Right ventricle myocardium superior (tissue), 1 donor: ENCODE data around the gene PRPF38A. TPM values are rescaled to one million over a fixed set of nuclear protein-coding genes. Genes with fewer than 3 reads are reported as not detected.
A peak's percentile ranks its signal among the peaks of the same experiment; 100 is the strongest.

Experiments
- ATAC-seq: fragments of 200-7000 bp; cut with Tn5 transposase; one replicate; pipeline ENCODE4 v1.9.1; 2020; ENCODE audit warnings: mild to moderate bottlenecking; ENCODE audit not compliant: poor library complexity
- DNase-seq: peaks from one replicate; pipeline ENCODE4 v3.0.0-alpha.2; 2020
- intact Hi-C: fragments of 100-400 bp; cut with DNase I; formaldehyde crosslinking; loops from one replicate; pipeline ENCODE4 v1.11.2; 2022
- total RNA-seq: library from RNA; stranded (reverse); fragmentation: NEBNext Ultra II Directional; extraction: Animal tissue kit (Norgen Biotek cat#: 25700); gene quantifications from one replicate; pipeline ENCODE4 v1.2.1, GENCODE V29; 2021
- donor health status: DM: no; HTN: yes; CAD: no; lungs with severe emphysema.

The PRPF38A gene
- total RNA-seq, 1 donor from 2014 or later: 18.6 TPM

DNA sequence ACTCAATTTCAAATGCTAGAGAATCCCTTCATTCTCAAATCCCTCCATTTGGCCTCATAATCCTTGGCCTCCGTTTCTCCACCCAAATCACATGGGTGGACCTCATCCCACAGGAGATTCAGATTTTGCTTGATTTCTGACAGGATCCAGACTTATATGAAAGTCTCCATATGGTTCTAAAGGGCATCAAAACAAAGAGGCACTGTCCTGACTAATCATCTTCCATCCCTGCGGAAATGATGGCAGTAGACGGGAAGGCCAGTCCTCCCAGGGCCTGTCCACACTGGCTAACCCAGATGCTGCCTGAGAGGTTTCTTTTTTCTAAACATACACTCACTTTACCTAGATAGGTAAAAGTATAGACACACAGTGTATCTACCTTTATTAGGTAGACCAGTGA, 19.0 kb upstream of the PRPF38A start:
- ATAC-seq: no peak
- no peak for DNase-seq
- intact Hi-C loops: no loop called here

GRCh38 chr1:52386458-52386857, 17.9 kb upstream of the PRPF38A start:
- no peak for DNase-seq

GRCh38 chr1:52393174-52393573, 11.2 kb upstream of the PRPF38A start:
- no peak for ATAC-seq

More at GRCh38 chr1:52386458-52386857, 17.9 kb upstream of the PRPF38A start:
- ATAC-seq: no peak
- intact Hi-C loops: no loop called here

DNA sequence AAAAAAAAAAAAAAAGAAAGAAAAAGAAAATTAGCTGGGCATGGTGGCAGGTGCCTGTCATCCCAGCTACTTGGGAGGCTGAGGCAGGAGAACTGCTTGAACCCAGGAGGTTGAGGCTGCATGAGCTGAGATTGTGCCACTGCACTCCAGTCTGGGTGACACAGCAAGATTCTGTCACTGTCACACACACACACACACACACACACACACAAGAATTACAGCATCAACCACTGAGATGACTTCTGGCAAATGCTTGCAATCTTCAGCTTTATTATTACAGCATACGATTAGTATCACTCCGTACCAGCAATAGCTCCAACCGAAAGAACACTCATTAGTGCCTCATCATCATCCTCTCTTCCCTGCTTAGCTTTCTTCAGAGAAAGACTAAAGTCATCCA, 4.8 kb upstream of the PRPF38A start:
- intact Hi-C loops: no loop called here
- ATAC-seq (no peak), DNase-seq (no peak)

More at GRCh38 chr1:52393174-52393573, 11.2 kb upstream of the PRPF38A start:
- intact Hi-C loops: no loop called here
- DNase-seq: no peak

- intact Hi-C loops: no loop called here
- ATAC-seq (no peak), DNase-seq (no peak)
Observed at GRCh38 chr1:52400131-52400530, 4.3 kb upstream of the PRPF38A start.

DNA sequence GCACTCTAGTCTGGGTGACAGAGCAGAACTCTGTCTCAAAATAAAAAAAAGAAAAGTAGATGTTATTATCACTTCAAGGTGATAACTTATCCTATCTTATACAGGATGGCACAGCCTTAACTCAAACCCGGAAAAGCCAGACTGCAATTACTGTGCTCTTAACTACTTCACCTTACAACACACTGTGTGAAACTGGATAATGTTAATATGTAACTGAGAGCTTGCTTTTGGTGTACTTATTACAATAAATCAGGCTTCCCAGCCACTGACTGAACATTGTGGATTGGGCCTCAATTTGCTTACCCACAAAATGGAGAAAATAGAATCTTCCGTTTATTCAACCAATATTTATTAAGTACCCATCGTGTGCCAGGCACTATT, 1.6 kb upstream of the PRPF38A start:
- DNase-seq (no peak), ATAC-seq (no peak)
- intact Hi-C loops: no loop called here

- ATAC-seq (peak; percentile 7), DNase-seq (no peak)
- intact Hi-C loops: no loop called here
Observed at GRCh38 chr1:52403566-52404115, 761 bp upstream of the PRPF38A start.

DNA sequence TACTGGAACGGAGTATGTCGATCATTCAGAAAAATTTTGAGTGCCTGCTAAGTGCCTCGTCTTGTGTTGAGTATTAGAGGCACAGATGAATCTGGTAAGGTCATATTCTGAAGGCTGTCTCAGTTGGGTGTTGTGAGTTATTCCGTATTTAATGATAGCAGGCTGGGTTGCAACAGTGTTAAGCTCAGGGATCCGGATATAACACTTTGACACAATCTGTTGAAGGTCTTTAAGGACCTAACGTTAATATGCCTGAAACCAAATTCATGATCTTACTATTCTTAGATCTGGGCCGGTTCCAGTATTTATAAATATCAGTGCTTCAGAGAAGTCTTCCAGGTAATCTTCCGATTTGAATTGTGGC, 555 bp downstream of the PRPF38A start:
- no peak for ATAC-seq
- intact Hi-C loops: no loop called here

DNA sequence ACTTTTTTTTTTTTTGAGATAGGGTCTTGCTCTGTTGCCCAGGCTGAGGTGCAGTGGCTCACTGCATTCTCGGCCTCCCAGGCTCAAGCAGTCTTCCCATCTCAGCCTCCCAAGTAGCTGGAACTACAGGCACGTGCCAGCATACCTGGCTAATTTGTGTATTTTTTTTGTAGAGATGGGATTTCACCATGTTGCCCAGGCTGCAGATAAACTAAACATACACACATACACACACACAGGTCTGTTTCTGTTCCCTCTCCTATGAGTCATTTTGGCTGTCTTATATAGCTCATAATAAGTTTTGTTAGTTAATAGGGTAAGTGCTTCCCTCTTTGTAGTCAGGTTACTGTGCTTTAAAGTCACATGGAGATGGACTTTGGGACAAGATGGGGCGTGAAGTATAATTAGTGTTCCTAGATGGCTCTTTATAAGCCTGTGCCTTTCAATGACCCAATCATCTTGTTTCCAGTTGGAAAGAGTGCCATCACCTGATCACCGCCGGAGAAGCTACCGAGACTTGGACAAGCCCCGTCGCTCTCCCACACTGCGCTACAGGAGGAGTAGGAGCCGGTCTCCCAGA, 9.1 kb downstream of the PRPF38A start:
- ATAC-seq (no peak), DNase-seq (no peak)
- intact Hi-C loops: no loop called here

More for the DNA sequence above, 555 bp downstream of the PRPF38A start:
- DNase-seq: no peak

GRCh38 chr1:52414942-52415341, 10.5 kb downstream of the PRPF38A start:
- intact Hi-C loops: no loop called here
- no peak for DNase-seq
- no peak for ATAC-seq

DNA sequence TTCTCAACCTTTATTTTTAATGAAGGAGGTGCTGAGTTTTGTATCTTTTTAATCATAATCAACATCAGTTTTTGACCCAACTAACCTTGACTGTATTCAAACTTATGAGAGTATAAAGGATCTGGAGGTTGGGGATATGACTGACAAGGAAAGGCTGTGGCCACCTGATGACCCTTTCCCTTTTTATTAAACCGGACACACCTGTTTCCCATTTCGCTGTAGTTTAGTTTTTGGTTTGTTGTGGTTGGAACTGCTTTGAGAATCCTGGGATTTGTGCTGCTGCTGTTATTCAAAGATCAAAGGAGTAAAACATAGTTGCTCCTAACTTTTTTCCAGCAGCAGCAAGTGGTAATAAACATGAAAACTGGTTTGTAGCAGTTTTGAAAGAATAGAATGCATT, 12.4 kb downstream of the PRPF38A start:
- intact Hi-C loops: no loop called here
- ATAC-seq (no peak), DNase-seq (no peak)

GRCh38 chr1:52420713-52421112, 16.3 kb downstream of the PRPF38A start:
- DNase-seq (no peak), ATAC-seq (no peak)
- intact Hi-C loops: no loop called here

DNA sequence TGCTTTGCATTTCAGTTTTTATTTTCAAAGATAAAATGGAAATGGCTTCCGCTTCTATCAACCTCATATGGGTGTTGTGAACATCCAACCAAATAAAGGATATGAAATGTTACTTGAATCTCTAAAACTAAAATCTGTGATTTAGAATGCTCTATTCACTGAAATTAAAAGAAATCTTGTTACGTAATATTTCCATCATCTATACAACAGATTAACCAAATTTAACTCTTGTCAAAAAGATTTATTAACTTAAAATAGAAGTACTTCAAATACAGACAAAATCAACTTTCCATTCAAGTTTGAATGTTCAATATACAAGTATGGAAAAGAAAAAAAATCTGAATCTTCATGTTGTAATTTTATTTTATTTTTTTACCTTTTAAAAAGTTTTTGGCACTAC, 18.7 kb downstream of the PRPF38A start:
- intact Hi-C loops: no loop called here
- DNase-seq (no peak), ATAC-seq (no peak)

GRCh38 chr1:52423771-52424170, 19.4 kb downstream of the PRPF38A start:
- intact Hi-C loops: no loop called here
- ATAC-seq (peak; percentile 59), DNase-seq (no peak)

GRCh38 chr1:52424231-52424636, 19.8 kb downstream of the PRPF38A start:
- ATAC-seq (no peak), DNase-seq (no peak)
- intact Hi-C loops: no loop called here

DNA sequence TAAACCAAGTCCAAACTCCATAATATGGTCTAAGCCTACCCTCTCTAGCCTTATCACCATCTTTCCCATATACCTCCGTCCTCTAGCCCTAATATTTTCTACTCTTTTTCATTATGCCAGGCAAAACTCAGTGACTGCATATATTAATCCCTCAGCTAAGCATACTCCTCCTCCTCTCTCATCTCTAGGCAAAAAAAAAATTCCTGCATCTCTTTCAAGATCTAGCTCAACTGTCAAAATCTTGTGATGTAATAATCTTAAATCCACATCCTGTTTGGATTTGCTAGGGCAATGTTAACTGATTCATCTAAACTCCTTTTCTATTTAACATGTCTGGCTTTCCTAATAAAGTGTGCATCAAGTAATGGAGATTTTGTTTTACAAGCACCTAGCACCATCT, 20.4 kb downstream of the PRPF38A start:
- ATAC-seq (no peak), DNase-seq (no peak)
- intact Hi-C loops: no loop called here

- ATAC-seq (no peak), DNase-seq (no peak)
- intact Hi-C loops: no loop called here
Observed at GRCh38 chr1:52426371-52426770, 22.0 kb downstream of the PRPF38A start.

- intact Hi-C loops: no loop called here
- no peak for DNase-seq
- ATAC-seq: no peak
Observed at GRCh38 chr1:52427152-52427551, 22.8 kb downstream of the PRPF38A start.

DNA sequence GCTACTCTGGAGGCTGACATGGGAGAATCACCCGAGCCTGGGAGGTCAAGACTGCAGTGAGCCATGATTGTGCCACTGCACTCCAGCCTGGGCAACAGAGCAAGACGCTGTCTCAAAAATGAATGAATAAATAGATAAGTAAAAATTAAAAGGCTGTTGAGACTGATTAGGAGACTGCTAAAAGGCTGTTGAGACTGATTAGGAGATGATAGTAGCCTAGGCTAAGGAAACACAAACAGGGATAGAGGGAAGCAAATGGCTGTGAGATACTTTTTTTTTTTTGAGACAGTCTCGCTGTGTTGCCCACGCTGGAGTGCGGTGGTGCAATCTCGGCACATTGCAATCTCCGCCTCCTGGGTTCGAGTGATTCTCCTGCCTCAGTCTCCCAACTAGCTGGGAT, 28.4 kb downstream of the PRPF38A start:
- DNase-seq: no peak
- intact Hi-C loops: no loop called here
- ATAC-seq: no peak

DNA sequence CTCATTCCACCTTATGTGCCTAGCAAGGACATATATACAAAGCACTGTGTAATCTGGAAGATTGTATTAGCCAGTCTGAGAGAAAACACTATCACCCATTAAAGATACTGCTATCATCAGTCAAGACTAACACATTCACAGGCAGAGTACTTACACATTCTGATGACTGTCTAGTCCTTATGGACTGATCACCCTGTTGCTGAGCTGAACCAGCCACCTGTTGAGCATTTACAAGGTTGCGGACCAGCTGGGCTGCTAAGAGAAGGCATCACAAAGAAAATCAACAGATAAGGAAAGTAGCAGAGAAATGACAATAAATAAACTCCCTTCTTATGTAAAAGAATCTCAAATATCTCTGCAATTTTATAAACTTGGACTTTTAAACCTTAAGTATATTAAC, 30.8 kb downstream of the PRPF38A start:
- no peak for ATAC-seq
- intact Hi-C loops: no loop called here
- no peak for DNase-seq

- no peak for DNase-seq
- ATAC-seq: no peak
- intact Hi-C loops: no loop called here
Observed at GRCh38 chr1:52435650-52436049, 31.2 kb downstream of the PRPF38A start.
